Epidermal melanocyte (primary cell): ENCODE measurements around the gene SCAPER.
"Not testable (repeated sequence)": the region's sequence is repeated elsewhere in the genome, so short reads cannot be mapped to it uniquely, and the experiment has no call there.

ENCODE experiments used
- DNase-seq: peaks from one replicate; pipeline ENCODE4 v3.0.0; 2011; ENCODE audit warnings: low spot score; ENCODE audit not compliant: insufficient read length

SCAPER gene

GRCh38 chr15:76787273-76787672, 117.9 kb downstream of the SCAPER start:
- DNase-seq = no peak

- DNase-seq = no peak
Observed at GRCh38 chr15:76776969-76777368, 128.2 kb downstream of the SCAPER start.

DNA sequence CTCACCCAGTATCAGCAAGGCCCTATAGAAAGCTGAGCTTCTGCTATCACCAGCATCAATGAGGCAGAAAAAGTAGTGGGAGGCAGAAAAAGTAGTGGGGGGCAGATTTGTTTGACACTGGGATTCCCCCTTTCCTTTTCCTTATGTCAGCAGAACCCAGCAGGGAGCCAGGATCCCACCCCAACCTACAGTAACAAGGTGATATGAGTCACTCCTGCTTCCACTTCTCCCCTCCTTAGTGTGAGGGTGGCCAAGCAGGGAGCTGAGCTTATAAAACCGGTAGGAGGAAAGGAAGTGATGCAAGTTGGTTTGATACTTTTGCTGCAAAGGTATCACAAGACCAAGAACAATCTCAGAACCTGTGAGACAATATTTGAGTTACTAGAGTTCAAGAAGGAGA, 128.7 kb downstream of the SCAPER start:
- no peak for DNase-seq

GRCh38 chr15:76773234-76773633, 131.9 kb downstream of the SCAPER start:
- DNase-seq = no peak

DNA sequence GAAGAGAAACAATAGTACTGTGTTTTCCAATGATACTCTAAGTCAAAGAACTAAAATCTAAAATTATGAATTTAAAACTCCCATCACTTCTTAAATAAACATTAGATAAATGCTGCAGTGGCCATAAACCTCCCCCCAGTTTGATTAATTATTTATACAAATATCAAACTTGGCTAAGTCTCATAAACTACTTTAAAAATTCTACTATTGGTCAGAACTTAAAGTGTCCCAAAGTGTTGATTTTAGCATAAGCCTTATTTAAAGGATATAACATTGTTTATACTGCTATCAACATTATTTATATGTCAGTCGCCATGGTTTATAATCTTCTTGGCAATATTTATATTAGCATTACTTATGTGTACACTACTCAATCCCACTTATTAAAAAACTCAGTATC, 132.4 kb downstream of the SCAPER start:
- no peak for DNase-seq

- no peak for DNase-seq
Observed at GRCh38 chr15:76764004-76764403, 141.1 kb downstream of the SCAPER start.

DNA sequence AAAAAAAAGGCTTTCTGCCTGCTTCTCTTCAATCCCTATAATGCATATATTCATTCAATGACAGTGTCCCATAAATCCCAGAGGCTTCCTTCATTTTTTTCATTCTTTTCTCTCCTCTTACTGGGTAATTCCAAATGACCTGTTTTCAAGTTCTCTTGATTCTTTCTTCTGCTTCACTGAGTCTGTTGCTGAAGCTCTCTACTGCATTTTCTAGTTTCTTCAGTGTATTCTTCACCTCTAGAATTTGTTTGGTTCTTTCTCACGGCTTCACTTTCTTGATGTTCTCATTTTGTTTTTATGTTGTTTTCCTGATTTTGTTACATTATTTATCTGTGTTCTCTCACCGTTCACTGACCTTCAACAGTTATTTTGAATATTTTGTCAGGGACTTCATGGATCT, 141.6 kb downstream of the SCAPER start:
- no peak for DNase-seq

- DNase-seq = no peak
Observed at GRCh38 chr15:76756381-76756780, 148.8 kb downstream of the SCAPER start.

- no peak for DNase-seq
Observed at GRCh38 chr15:76753771-76754170, 151.4 kb downstream of the SCAPER start.

DNA sequence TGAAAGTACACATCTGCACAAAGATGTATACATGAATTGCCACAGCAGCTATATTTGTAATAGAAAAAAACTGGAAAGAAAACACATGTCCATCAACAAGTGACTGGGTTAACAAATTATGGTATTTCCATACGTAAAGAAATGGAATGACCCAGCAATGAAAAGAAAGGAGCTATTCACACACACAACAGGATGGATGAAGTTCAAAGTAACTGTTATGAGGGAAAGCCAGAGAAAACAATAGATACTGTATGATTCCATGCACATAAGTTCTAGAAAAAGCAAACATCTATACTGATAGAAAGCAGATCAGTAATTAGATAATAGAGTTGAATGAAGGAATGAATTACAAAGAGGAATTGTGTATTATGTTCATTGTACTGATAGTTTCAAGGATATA, 152.0 kb downstream of the SCAPER start:
- DNase-seq = no peak

- DNase-seq = no peak
Observed at GRCh38 chr15:76752549-76752948, 152.6 kb downstream of the SCAPER start.

GRCh38 chr15:76737573-76737972, 167.6 kb downstream of the SCAPER start:
- DNase-seq = no peak

DNA sequence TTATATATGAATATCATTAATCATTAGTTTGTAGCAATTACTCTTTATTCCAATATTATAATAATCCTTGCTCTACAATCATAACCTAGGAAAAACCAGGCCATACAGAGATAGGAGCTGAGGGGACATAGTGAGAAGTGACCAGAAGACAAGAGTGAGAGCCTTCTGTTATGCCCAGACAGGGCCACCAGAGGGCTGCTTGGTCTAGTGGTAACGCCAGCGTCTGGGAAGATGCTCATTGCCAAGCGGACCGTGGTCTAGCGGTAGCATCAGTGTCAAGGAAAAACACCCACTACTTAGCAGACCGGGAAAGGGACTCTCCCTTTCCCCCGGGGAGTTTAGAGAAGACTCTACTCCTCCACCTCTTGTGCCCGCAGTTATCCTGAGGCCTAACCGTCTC, 172.8 kb downstream of the SCAPER start:
- not testable (repeated sequence) for DNase-seq

DNA sequence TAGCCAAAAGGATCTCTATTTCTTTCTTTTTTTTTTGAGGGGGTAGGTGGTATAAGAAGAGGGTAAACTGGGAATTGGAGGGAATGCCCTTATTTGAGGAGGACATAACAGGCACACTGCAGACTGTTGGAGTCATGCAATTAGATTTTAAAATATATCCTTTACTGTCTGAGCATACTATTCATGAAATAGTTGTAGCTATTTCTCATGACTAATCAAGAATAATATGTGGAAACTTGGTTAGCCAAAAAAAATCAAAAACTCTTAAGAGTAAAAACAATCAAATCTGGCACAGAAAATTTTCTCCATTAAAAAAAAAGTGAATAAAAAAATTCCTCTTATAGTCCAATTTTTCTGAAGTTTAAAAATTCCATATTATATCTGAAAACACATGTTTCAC, 174.9 kb downstream of the SCAPER start:
- no peak for DNase-seq

GRCh38 chr15:76718863-76719262, 186.3 kb downstream of the SCAPER start:
- no peak for DNase-seq

GRCh38 chr15:76714950-76715349, 190.2 kb downstream of the SCAPER start:
- no peak for DNase-seq

DNA sequence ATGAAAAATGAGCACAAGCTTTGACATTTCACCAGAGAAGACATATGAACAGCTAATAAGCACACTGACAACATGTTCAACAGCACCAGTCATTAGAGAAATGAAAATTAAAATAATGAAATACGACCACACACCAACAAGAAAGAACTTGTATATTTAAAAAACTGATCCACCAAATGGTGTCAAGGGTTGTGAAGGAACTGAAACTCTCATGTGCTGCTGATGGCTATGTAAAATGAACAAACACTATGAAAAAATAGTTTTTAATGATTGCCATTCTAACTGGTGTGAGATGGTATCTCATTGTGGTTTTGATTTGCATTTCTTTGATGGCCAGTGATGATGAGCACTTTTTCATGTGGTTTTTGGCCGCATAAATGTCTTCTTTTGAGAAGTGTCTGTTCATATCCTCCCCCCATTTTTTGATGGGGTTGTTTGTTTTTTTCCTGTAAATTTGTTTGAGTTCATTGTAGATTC, 193.8 kb downstream of the SCAPER start:
- no peak for DNase-seq

DNA sequence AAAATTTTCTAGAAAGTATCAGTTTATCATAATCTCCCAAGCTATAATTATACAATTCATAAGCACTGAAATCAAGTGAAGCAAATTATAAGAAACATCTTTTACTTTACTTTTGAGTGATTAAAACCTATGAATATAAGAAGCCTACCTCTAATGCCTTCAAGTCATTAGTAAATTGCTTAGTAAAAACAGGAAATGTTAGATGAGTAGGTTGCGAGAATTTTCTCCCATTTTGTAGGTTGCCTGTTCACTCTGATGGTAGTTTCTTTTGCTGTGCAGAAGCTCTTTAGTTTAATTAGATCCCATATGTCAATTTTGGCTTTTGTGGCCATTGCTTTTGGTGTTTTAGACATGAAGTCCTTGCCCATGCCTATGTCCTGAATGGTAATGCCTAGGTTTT, 201.1 kb downstream of the SCAPER start:
- DNase-seq = not testable (repeated sequence)

- DNase-seq = no peak
Observed at GRCh38 chr15:76696840-76697239, 208.3 kb downstream of the SCAPER start.

DNA sequence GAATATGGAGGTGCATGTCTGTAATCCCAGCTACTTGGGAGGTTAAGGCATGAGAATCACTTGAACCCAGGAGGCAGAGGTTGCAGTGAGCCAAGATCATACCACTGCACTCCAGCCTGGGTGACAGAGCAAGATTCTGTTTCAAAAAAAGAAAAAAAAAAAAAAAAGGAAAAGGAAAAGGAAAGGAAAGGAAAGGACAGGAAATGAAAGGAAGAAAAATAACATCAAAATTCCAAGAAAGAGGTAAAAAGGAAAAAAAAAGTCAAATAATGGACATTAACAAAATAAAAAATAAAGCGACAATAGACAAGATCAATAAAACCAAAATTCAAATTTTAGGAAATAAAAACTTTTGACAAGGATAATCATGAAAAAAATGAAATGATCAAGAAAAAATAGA, 212.6 kb downstream of the SCAPER start:
- DNase-seq = not testable (repeated sequence)

GRCh38 chr15:76687592-76687991, 217.5 kb downstream of the SCAPER start:
- not testable (repeated sequence) for DNase-seq

- DNase-seq = no peak
Observed at GRCh38 chr15:76684002-76684401, 221.1 kb downstream of the SCAPER start.

- no peak for DNase-seq
Observed at GRCh38 chr15:76682833-76683232, 222.3 kb downstream of the SCAPER start.

GRCh38 chr15:76682259-76682658, 222.9 kb downstream of the SCAPER start:
- DNase-seq = no peak
